ENCODE data around the gene LAMA2. TPM values are rescaled to one million over a fixed set of nuclear protein-coding genes. Genes with fewer than 3 reads are reported as not detected.

LAMA2 gene
- total RNA-seq, 1 experiment from 2014 or later: 8.2 TPM

- DNase-seq (ENCODE audit: low read depth, low spot score) (no peak), ATAC-seq (no peak)
- BruUV-seq (replicated peaks): no TSS peak
Measured at GRCh38 chr6:129046526-129046925, 163.6 kb downstream of the LAMA2 start.

More at GRCh38 chr6:129046526-129046925, 163.6 kb downstream of the LAMA2 start:
- no peak overlapping the region for H3K4me2 ChIP-seq (ENCODE audit: low read length)
- ChIA-PET POLR2A (no interaction called here), RAD21 (ENCODE audit: low non-redundant PET in 1 of 2, low total read pairs in 2 of 2, uncharacterized antibody in 2 of 2, unreplicated experiment in 2 of 2) (no interaction called here), CTCF (no interaction called here)
- H3K9me2 ChIP-seq (ENCODE audit: insufficient read depth): no peaks in the 10 kb centered on the region
- H3K36me3 ChIP-seq (ENCODE audit: control insufficient read depth in 1 of 2, insufficient read depth in 2 of 2, low read length in 2 of 2): no peaks in the 10 kb centered on the region
- H3K9ac ChIP-seq (ENCODE audit: low read length): no peak overlapping the region
- H3K79me2 ChIP-seq (ENCODE audit: insufficient read depth, low read length): no peaks in the 10 kb centered on the region
- no peak overlapping the region for H2AFZ ChIP-seq (ENCODE audit: low read depth, low read length, poor library complexity, severe bottlenecking)
- H3K4me1 ChIP-seq (ENCODE audit: control insufficient read depth in 1 of 2, insufficient read depth in 2 of 2, low read length in 2 of 2): no peaks in the 10 kb centered on the region
- intact Hi-C loops (cut with micrococcal nuclease): no loop called here
- H4K20me1 ChIP-seq (ENCODE audit: insufficient read depth): no peaks in the 10 kb centered on the region
- H3K4me3 ChIP-seq (replicated peaks in 1 of 2; ENCODE audit: low read depth in 1 of 2, low read length in 2 of 2): no peak overlapping the region
- TF ChIP-seq POLR2A (IDR thresholded peaks at IDR 0.05; ENCODE audit: borderline replicate concordance, extremely low read depth, insufficient read depth, insufficient read length): no peak
- TF ChIP-seq FOSL1 (IDR thresholded peaks at IDR 0.05; ENCODE audit: low read depth): no peak
- no peak for TF ChIP-seq ZNF274 (IDR thresholded peaks at IDR 0.05; ENCODE audit: low read depth, low read length)
- TF ChIP-seq REST (IDR thresholded peaks at IDR 0.05; ENCODE audit: low read depth): no peak
- TF ChIP-seq SIN3A (IDR thresholded peaks at IDR 0.05; ENCODE audit: low read depth): no peak
- TF ChIP-seq MAX (IDR thresholded peaks at IDR 0.05): no peak
- TF ChIP-seq CBX3 (IDR thresholded peaks at IDR 0.05; ENCODE audit: low read depth): no peak
- TF ChIP-seq RAD21 (IDR thresholded peaks at IDR 0.05; ENCODE audit: low read depth): no peak
- TF ChIP-seq CEBPB (IDR thresholded peaks at IDR 0.05; ENCODE audit: low read depth): no peak
- no peak for TF ChIP-seq CTCF (IDR thresholded peaks at IDR 0.05 in 2 of 3, conservative IDR thresholded peaks at IDR 0.05 in 1 of 3; ENCODE audit: borderline replicate concordance in 1 of 3, insufficient read depth in 1 of 3, low read depth in 2 of 3, low read length in 2 of 3)
- TF ChIP-seq ZBTB33 (IDR thresholded peaks at IDR 0.05; ENCODE audit: extremely low read depth, insufficient replicate concordance, low read length): no peak
- no peaks in the 10 kb centered on the region for H3K9me3 ChIP-seq (ENCODE audit: control insufficient read depth in 1 of 2, insufficient read depth in 1 of 2, low read depth in 1 of 2, low read length in 2 of 2)
- H3K27me3 ChIP-seq (ENCODE audit: insufficient read depth, low read length): no peaks in the 10 kb centered on the region
- no peak overlapping the region for H3K27ac ChIP-seq (ENCODE audit: low read depth, low read length)
